H1 (cell line): ENCODE measurements around the gene HLA-DOB. TPM values are rescaled to one million over a fixed set of nuclear protein-coding genes. Genes with fewer than 3 reads are reported as not detected.

Experiments used
- CTCF ChIA-PET: fragments of 300-600 bp; sonication (Branson Sonifier 250); formaldehyde crosslinking; loops from one replicate; lab custom pipeline; 2021; ENCODE audit not compliant: partially characterized antibody; lab: Charles Lee
- POLR2A ChIA-PET: fragments of 300-600 bp; sonication (Branson Sonifier 250); formaldehyde crosslinking; loops from one replicate; lab custom pipeline; 2021; ENCODE audit warnings: inconsistent platforms; ENCODE audit not compliant: partially characterized antibody; lab: Charles Lee
- DNase-seq, 2 experiments: peaks; one replicate each; pipeline versions ENCODE4 v3.0.0 to v3.0.0-alpha.2; 2010 to 2022; ENCODE audit warnings: low spot score in 2 of 2, low read depth in 1 of 2, mixed read lengths in 1 of 2
- FAIRE-seq: peaks from 2 replicates; lab custom pipeline; 2011; peaks lifted over from hg19 to GRCh38; lab: Jason Lieb, UNC
- H2AFZ ChIP-seq: 2 replicates; pipeline ENCODE4 v1.8.1; 2012; ENCODE audit warnings: low read length, inconsistent platforms
- H2AK5ac ChIP-seq: 2 replicates; pipeline ENCODE4 v1.6.1; 2013; ENCODE audit warnings: low read depth, low read length
- H2BK120ac ChIP-seq: replicated peaks from 2 replicates; pipeline ENCODE3; 2013; ENCODE audit warnings: low read depth, low read length, inconsistent platforms
- H2BK12ac ChIP-seq: 2 replicates; pipeline ENCODE4 v1.6.1; 2013; ENCODE audit warnings: low read depth, low read length
- H2BK15ac ChIP-seq: 2 replicates; pipeline ENCODE4 v1.6.1; 2013; ENCODE audit warnings: low read length
- H2BK20ac ChIP-seq: 2 replicates; pipeline ENCODE4 v1.6.1; 2013; ENCODE audit warnings: low read length
- H2BK5ac ChIP-seq: 2 replicates; pipeline ENCODE4 v1.6.1; 2013; ENCODE audit warnings: low read depth, low read length
- H3K14ac ChIP-seq: 2 replicates; pipeline ENCODE4 v1.6.1; 2013; ENCODE audit warnings: inconsistent platforms; ENCODE audit not compliant: insufficient read length
- H3K18ac ChIP-seq: 2 replicates; pipeline ENCODE4 v1.6.1; 2013; ENCODE audit warnings: low read length; ENCODE audit errors: extremely low read depth
- H3K23ac ChIP-seq: 2 replicates; pipeline ENCODE4 v1.6.1; 2013; ENCODE audit warnings: inconsistent platforms; ENCODE audit not compliant: insufficient read length
- H3K23me2 ChIP-seq: 2 replicates; pipeline ENCODE4 v1.6.1; 2013; ENCODE audit warnings: low read depth, low read length
- H3K27ac ChIP-seq: 2 replicates; pipeline ENCODE4 v1.6.1; 2011; ENCODE audit warnings: low read depth, low read length, inconsistent platforms
- H3K27me3 ChIP-seq, 4 experiments: replicated peaks in 1 of 4; 1 replicate in 1 of 4; 2 replicates in 3 of 4; pipeline versions ENCODE4 v1.6.1 to v1.8.1; 2011 to 2013; ENCODE audit warnings: low read length in 3 of 4, mild to moderate bottlenecking in 3 of 4, inconsistent platforms in 2 of 4, mixed read lengths in 2 of 4, moderate library complexity in 1 of 4; ENCODE audit not compliant: control insufficient read depth in 3 of 4, insufficient read depth in 3 of 4; ENCODE audit errors: extremely low read depth in 1 of 4
- H3K36me3 ChIP-seq, 4 experiments: 2 replicates each; pipeline versions ENCODE4 v1.6.1 to v1.8.1; 2011 to 2013; ENCODE audit warnings: mild to moderate bottlenecking in 4 of 4, low read length in 3 of 4, moderate library complexity in 2 of 4, control low read depth in 1 of 4, inconsistent platforms in 1 of 4; ENCODE audit not compliant: insufficient read depth in 4 of 4, control insufficient read depth in 2 of 4
- H3K4ac ChIP-seq: replicated peaks from 2 replicates; pipeline ENCODE3; 2013; ENCODE audit warnings: low read length, low read depth, mixed read lengths, inconsistent platforms; ENCODE audit not compliant: insufficient read length
- H3K4me1 ChIP-seq, 4 experiments: replicated peaks in 1 of 4; 1 replicate in 1 of 4; 2 replicates in 3 of 4; pipeline versions ENCODE4 v1.6.1 to v1.8.1; 2011 to 2013; ENCODE audit warnings: low read length in 3 of 4, inconsistent platforms in 2 of 4, mixed read lengths in 1 of 4; ENCODE audit not compliant: insufficient read depth in 4 of 4, control insufficient read depth in 3 of 4
- H3K4me2 ChIP-seq, 2 experiments: 2 replicates each; pipeline versions ENCODE4 v1.6.1 to v1.8.1; 2011 to 2013; ENCODE audit warnings: low read depth in 2 of 2, low read length in 2 of 2, control low read depth in 1 of 2, inconsistent platforms in 1 of 2, mild to moderate bottlenecking in 1 of 2; ENCODE audit not compliant: insufficient read depth in 1 of 2
- H3K4me3 ChIP-seq, 4 experiments: fragments of 200-600, 300-600 bp in 1 of 4; sonication (generic), shearing (Covaris generic), sonication (Bioruptor Twin) in 1 of 4; 2 replicates each; pipeline versions ENCODE4 v1.5.1 to v1.8.1; 2011 to 2016; ENCODE audit warnings: low read length in 4 of 4, low read depth in 3 of 4, control low read depth in 2 of 4, inconsistent platforms in 2 of 4, mild to moderate bottlenecking in 2 of 4, mixed read lengths in 1 of 4, moderate library complexity in 1 of 4; ENCODE audit not compliant: insufficient read depth in 2 of 4; ENCODE audit errors: extremely low read depth in 1 of 4
- H3K56ac ChIP-seq: replicated peaks from 2 replicates; pipeline ENCODE3; 2013; ENCODE audit warnings: low read depth, mild to moderate bottlenecking, mixed read lengths, low read length, inconsistent platforms; ENCODE audit not compliant: insufficient read length
- H3K79me1 ChIP-seq: 2 replicates; pipeline ENCODE4 v1.6.1; 2013; ENCODE audit warnings: low read depth, low read length, control low read depth
- H3K79me2 ChIP-seq, 2 experiments: 2 replicates each; pipeline versions ENCODE4 v1.6.1 to v1.8.1; 2012 to 2013; ENCODE audit warnings: low read length in 2 of 2, mild to moderate bottlenecking in 2 of 2, inconsistent platforms in 1 of 2; ENCODE audit not compliant: insufficient read depth in 2 of 2, control insufficient read depth in 1 of 2
- H3K9ac ChIP-seq, 4 experiments: replicated peaks in 1 of 4; 1 replicate in 1 of 4; 2 replicates in 3 of 4; pipeline versions ENCODE4 v1.6.1 to v1.8.1; 2011 to 2013; ENCODE audit warnings: low read depth in 3 of 4, low read length in 3 of 4, control low read depth in 2 of 4, mild to moderate bottlenecking in 2 of 4, moderate library complexity in 2 of 4, inconsistent platforms in 1 of 4; ENCODE audit errors: extremely low read depth in 1 of 4
- H3K9me3 ChIP-seq, 2 experiments: 2 replicates each; pipeline versions ENCODE4 v1.6.1 to v1.8.1; 2012 to 2013; ENCODE audit warnings: mild to moderate bottlenecking in 2 of 2, moderate library complexity in 2 of 2, control low read depth in 1 of 2, inconsistent platforms in 1 of 2, low read depth in 1 of 2, low read length in 1 of 2, mixed read lengths in 1 of 2; ENCODE audit not compliant: insufficient read depth in 2 of 2
- H4K20me1 ChIP-seq, 2 experiments: replicated peaks in 1 of 2; 2 replicates each; pipeline versions ENCODE3 to v1.8.1; 2011 to 2013; ENCODE audit warnings: inconsistent platforms in 2 of 2, low read length in 2 of 2, mild to moderate bottlenecking in 1 of 2; ENCODE audit not compliant: insufficient read depth in 2 of 2, control insufficient read depth in 1 of 2
- H4K5ac ChIP-seq: 2 replicates; pipeline ENCODE4 v1.6.1; 2013; ENCODE audit warnings: low read length, low read depth, mixed read lengths, inconsistent platforms; ENCODE audit not compliant: insufficient read length
- H4K8ac ChIP-seq: 2 replicates; pipeline ENCODE4 v1.8.0; 2013; ENCODE audit warnings: mild to moderate bottlenecking, moderate library complexity, low read length, inconsistent platforms; ENCODE audit not compliant: insufficient read depth; ENCODE audit errors: extremely low read depth
- H4K91ac ChIP-seq: replicated peaks from 2 replicates; pipeline ENCODE3; 2013; ENCODE audit warnings: low read length, mixed read lengths, inconsistent platforms; ENCODE audit not compliant: insufficient read length
- NANOG ChIP-seq: IDR thresholded peaks from 2 replicates; pipeline ENCODE4 v1.6.1; 2011; ENCODE audit warnings: low read length, low read depth, mild to moderate bottlenecking, inconsistent platforms; ENCODE audit not compliant: insufficient read depth, poor library complexity, severe bottlenecking
- SIN3A ChIP-seq, 2 experiments: IDR thresholded peaks in 1 of 2; conservative IDR thresholded peaks in 1 of 2; 2 replicates each; pipeline ENCODE4 v1.6.1; 2011 to 2012; ENCODE audit warnings: low read length in 2 of 2, improper control_type of control experiment in 1 of 2, low read depth in 1 of 2, mild to moderate bottlenecking in 1 of 2
- ZNF274 ChIP-seq: IDR thresholded peaks from 2 replicates; pipeline ENCODE4 v1.7.0; 2012; ENCODE audit warnings: low read length, borderline replicate concordance; ENCODE audit errors: extremely low read depth
- WGBS, 2 experiments: shearing (Covaris generic) in 1 of 2; methylation state at CpG; one replicate each; pipeline versions ENCODE4 v1.1.6 to v1.1.7; 2013 to 2015; ENCODE audit warnings: low lambda C conversion rate in 2 of 2, mixed read lengths in 2 of 2, inconsistent platforms in 1 of 2, low coverage in 1 of 2, missing lambda C conversion rate in 1 of 2; ENCODE audit not compliant: insufficient replicate concordance in 2 of 2, insufficient coverage in 1 of 2, insufficient read length in 1 of 2; ENCODE audit errors: extremely low coverage in 1 of 2, missing lambda C conversion rate in 1 of 2; 5-methylcytosine and 5-hydroxymethylcytosine counted together
- polyA plus RNA-seq, 7 experiments: library from polyadenylated mRNA; depleted of rRNA in 3 of 7; stranded (reverse) in 5 of 7; unstranded in 2 of 7; fragments of >200 nt in 5 of 7; fragments of 200-250 nt in 2 of 7; gene quantifications; 1 replicate in 5 of 7; 2 replicates in 1 of 7; 4 replicates in 1 of 7; pipeline versions ENCODE4 v1.2.1 to v1.2.3, GENCODE V29; 2011 to 2013; ENCODE audit warnings: missing spikeins in 2 of 7, mixed read lengths in 2 of 7
- total RNA-seq: library from RNA; stranded (reverse); fragmentation: NEBNext Ultra II Directional; extraction: Animal tissue kit (Norgen Biotek cat#: 25700); gene quantifications from 2 replicates; pipeline ENCODE4 v1.2.1, GENCODE V29; 2021

The HLA-DOB gene
- total and polyA plus RNA-seq, 2 of the 8 experiments (the other 6 are each of a cell fraction or from before 2014, with no cell fraction given): 0.35 TPM; not detected in 1

DNA sequence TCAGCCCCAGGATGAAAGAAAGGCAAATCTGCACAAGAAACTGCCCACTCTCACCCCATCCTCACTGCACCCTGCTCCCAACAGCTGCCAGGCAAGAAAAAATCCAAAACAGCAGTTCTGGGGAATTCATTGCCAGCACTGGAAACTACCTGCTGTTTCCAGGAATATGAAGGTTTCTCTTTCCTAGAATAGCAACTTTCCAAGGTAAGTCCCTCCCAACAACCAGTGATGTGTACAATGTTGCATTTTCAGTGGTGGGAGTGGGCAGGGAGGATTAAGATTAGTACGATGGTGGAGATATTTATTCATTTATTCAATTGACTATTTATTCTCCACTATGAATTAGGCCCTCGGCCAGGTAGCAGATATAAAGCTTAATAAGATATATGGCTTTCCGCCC, 10.2 kb upstream of the HLA-DOB start:
- Histone ChIP-seq H3K18ac (no peak overlapping the region), H3K23ac (no peak overlapping the region), H3K27me3 (no peaks in the 10 kb centered on the region), H2AK5ac (no peak overlapping the region), H3K4me2 (no peak overlapping the region), H3K79me2 (no peaks in the 10 kb centered on the region), H4K20me1 (no peaks in the 10 kb centered on the region), H2BK5ac (no peak overlapping the region), H3K23me2 (no peaks in the 10 kb centered on the region; the same call in 1 of the 2 replicates), H3K79me1 (no peaks in the 10 kb centered on the region), H2BK120ac (no peak overlapping the region), H3K36me3 (peaks cover 0 to 2% (median 0%) of the 10 kb centered on the region in 4 experiments; a peak in 4 of 8 replicates), H2BK12ac (no peak overlapping the region), H3K4ac (no peak overlapping the region), H4K91ac (no peak overlapping the region), H3K4me3 (no peak overlapping the region), H3K4me1 (peaks cover 0 to 4% (median 0%) of the 10 kb centered on the region in 4 experiments; a peak in 1 of 7 replicates), H2BK20ac (no peak overlapping the region), H4K8ac (no peak overlapping the region), H3K14ac (no peak overlapping the region), H2AFZ (no peak overlapping the region), H3K9me3 (no peaks in the 10 kb centered on the region), H4K5ac (no peak overlapping the region), H3K9ac (no peak overlapping the region), H3K27ac (no peak overlapping the region), H2BK15ac (no peak overlapping the region), H3K56ac (no peak overlapping the region)
- FAIRE-seq (no peak), DNase-seq (no peak)
- ChIA-PET POLR2A (interaction anchor here (4.1 to 5.4 kb wide), 2 partner anchors 11 to 143 kb away, joined by 13 to 21 read pairs; partner anchors contain the start of gene TAP2), CTCF (interaction anchor here (0.6 to 6.8 kb wide), 13 partner anchors 11 to 157 kb away, joined by 3 to 63 read pairs (median 6); partner anchors contain the start of gene TAP2)
- TF ChIP-seq ZNF274 (no peak), NANOG (no peak), SIN3A (conservative IDR thresholded peaks at IDR 0.05 in 1 of 2, IDR thresholded peaks at IDR 0.05 in 1 of 2; ENCODE audit: low read depth in 1 of 2, low read length in 2 of 2) (no peak)
- 88% methylated on average over 3 of the region's 3 CpGs; no CpG with 5 or more reads in 1 of the 2 experiments for WGBS, 2 experiments
